ENCODE measurements around the gene CTNNA3.

The CTNNA3 gene

DNA sequence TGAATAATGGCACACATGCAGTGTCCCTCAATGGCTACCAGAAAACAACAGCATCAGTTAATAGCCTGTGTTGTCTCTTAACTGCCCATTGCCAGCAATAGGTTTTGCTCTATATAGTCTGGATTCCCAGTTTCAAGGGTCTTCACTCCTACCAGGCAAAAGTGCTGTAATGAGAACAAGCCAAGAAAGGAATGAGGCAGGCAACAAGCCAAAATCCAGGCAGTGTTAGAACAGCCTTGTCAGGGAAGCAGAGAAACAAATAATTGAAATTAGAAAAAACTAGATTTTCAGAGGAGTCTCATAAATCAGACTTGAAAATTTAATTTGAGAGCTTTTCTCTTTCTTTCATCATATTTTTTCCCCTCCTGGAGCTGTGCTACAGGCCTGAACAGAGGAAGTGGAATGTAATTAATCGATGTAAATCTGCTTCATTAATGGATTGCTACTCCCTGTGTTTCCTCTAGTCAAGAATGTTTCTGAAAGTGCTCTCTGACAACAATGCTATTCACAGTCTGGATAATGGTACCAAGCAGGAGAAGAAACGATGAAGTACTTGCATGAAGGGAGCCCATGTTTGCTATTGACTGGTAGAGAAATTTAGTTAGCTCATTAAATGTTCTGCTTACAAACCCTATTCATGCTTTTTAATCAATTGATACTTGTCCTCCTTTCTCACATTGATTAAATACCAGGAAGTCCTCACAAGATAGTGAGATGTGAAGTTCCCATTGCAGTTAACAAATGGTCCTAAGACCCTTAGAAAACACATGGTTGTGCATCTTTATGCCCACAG is 972.2 kb downstream of the CTNNA3 start:
- H3K4me3 ChIP-seq (ENCODE audit: low read depth, low read length): no peak overlapping the region
- no peak overlapping the region for H3K9ac ChIP-seq (ENCODE audit: low read length)
- H3K36me3 ChIP-seq (ENCODE audit: control insufficient read depth, insufficient read depth, low read length): no peaks in the 10 kb centered on the region
- H3K4me1 ChIP-seq (ENCODE audit: control insufficient read depth, insufficient read depth, low read length): no peaks in the 10 kb centered on the region
- no peak overlapping the region for H3K27ac ChIP-seq (ENCODE audit: low read depth, low read length)
- no peaks in the 10 kb centered on the region for H3K27me3 ChIP-seq (ENCODE audit: control insufficient read depth, insufficient read depth, low read length)
- no peaks in the 10 kb centered on the region for H3K9me3 ChIP-seq (ENCODE audit: control insufficient read depth, insufficient read depth, low read depth, low read length)

- H3K4me3 ChIP-seq (ENCODE audit: low read depth, low read length): no peak overlapping the region
- H3K4me1 ChIP-seq (ENCODE audit: control insufficient read depth, insufficient read depth, low read length): no peaks in the 10 kb centered on the region
- no peaks in the 10 kb centered on the region for H3K9me3 ChIP-seq (ENCODE audit: control insufficient read depth, insufficient read depth, low read depth, low read length)
- no peaks in the 10 kb centered on the region for H3K27me3 ChIP-seq (ENCODE audit: control insufficient read depth, insufficient read depth, low read length)
- no peaks in the 10 kb centered on the region for H3K36me3 ChIP-seq (ENCODE audit: control insufficient read depth, insufficient read depth, low read length)
- no peak overlapping the region for H3K9ac ChIP-seq (ENCODE audit: low read length)
- H3K27ac ChIP-seq (ENCODE audit: low read depth, low read length): no peak overlapping the region
These were observed 976.5 kb downstream of the CTNNA3 start for GRCh38 chr10:66719483-66719882.

DNA sequence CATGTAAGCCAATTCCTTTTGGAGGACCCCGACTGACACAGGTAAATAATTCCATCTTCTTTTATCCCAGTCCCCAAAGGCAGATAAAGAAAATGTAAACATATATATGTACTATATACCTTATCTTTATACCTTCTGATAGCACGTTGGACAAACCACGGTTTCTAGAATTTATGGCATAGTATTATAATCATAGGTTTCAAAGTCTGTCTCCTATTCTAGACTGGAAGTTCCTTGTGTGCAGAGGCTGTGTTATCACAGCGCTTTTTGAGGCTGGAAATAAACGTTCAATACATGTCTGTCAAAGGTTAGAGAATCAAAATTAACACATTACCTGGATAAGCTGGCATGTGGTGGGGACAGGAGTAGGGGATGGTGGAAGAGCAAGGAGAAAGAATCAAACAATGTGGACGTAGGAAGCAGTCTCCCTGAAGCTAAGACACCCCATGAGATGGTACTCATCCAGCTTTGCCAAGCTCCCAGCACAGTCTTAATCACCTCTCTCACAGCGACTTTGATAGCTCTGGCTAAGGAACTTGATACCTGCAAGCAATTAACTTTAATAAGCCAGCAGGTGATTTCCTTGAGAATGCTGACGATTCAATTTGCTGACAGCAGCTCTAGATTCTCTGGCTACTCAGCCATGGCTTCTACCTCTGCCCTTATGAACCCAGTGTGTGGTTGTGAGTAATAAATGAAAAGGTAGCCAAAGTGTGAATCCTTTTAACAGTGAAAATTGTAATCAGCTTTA is 978.6 kb downstream of the CTNNA3 start:
- no peak overlapping the region for H3K27ac ChIP-seq (ENCODE audit: low read depth, low read length)
- H3K4me1 ChIP-seq (ENCODE audit: control insufficient read depth, insufficient read depth, low read length): no peaks in the 10 kb centered on the region
- no peak overlapping the region for H3K9ac ChIP-seq (ENCODE audit: low read length)
- no peaks in the 10 kb centered on the region for H3K9me3 ChIP-seq (ENCODE audit: control insufficient read depth, insufficient read depth, low read depth, low read length)
- no peak overlapping the region for H3K4me3 ChIP-seq (ENCODE audit: low read depth, low read length)
- no peaks in the 10 kb centered on the region for H3K27me3 ChIP-seq (ENCODE audit: control insufficient read depth, insufficient read depth, low read length)
- H3K36me3 ChIP-seq (ENCODE audit: control insufficient read depth, insufficient read depth, low read length): no peaks in the 10 kb centered on the region

GRCh38 chr10:66714741-66715140 is 981.3 kb downstream of the CTNNA3 start:
- no peaks in the 10 kb centered on the region for H3K9me3 ChIP-seq (ENCODE audit: control insufficient read depth, insufficient read depth, low read depth, low read length)
- no peaks in the 10 kb centered on the region for H3K27me3 ChIP-seq (ENCODE audit: control insufficient read depth, insufficient read depth, low read length)
- no peak overlapping the region for H3K27ac ChIP-seq (ENCODE audit: low read depth, low read length)
- H3K9ac ChIP-seq (ENCODE audit: low read length): no peak overlapping the region
- H3K36me3 ChIP-seq (ENCODE audit: control insufficient read depth, insufficient read depth, low read length): no peaks in the 10 kb centered on the region
- no peaks in the 10 kb centered on the region for H3K4me1 ChIP-seq (ENCODE audit: control insufficient read depth, insufficient read depth, low read length)
- H3K4me3 ChIP-seq (ENCODE audit: low read depth, low read length): no peak overlapping the region

- no peak overlapping the region for H3K9ac ChIP-seq (ENCODE audit: low read length)
- H3K9me3 ChIP-seq (ENCODE audit: control insufficient read depth, insufficient read depth, low read depth, low read length): no peaks in the 10 kb centered on the region
- no peaks in the 10 kb centered on the region for H3K27me3 ChIP-seq (ENCODE audit: control insufficient read depth, insufficient read depth, low read length)
- no peaks in the 10 kb centered on the region for H3K4me1 ChIP-seq (ENCODE audit: control insufficient read depth, insufficient read depth, low read length)
- no peak overlapping the region for H3K4me3 ChIP-seq (ENCODE audit: low read depth, low read length)
- H3K27ac ChIP-seq (ENCODE audit: low read depth, low read length): no peak overlapping the region
- no peaks in the 10 kb centered on the region for H3K36me3 ChIP-seq (ENCODE audit: control insufficient read depth, insufficient read depth, low read length)
These were observed 982.6 kb downstream of the CTNNA3 start for GRCh38 chr10:66713387-66713786.

DNA sequence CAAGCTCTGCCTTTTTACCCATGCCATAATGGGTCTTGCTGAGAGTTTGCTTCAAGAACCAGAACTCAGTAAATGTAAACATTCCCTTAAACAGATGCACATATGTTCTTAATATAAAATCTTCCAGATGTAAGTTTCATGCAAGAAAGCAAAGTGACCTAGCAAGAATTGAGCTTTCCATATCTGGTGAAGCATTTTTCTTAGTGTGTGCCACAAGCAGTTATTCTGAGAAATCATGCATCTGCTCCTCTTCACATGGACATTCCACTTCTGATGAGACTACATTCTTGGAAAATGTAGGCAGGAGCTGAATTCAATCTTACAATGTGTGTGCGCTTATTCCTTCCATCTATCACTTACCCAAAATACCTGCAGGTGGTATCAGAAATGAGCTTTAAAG is 997.9 kb downstream of the CTNNA3 start:
- Histone ChIP-seq H3K9me3 (ENCODE audit: control insufficient read depth, insufficient read depth, low read depth, low read length) (no peaks in the 10 kb centered on the region), H3K36me3 (ENCODE audit: control insufficient read depth, insufficient read depth, low read length) (no peaks in the 10 kb centered on the region), H3K4me1 (ENCODE audit: control insufficient read depth, insufficient read depth, low read length) (no peaks in the 10 kb centered on the region), H3K4me3 (ENCODE audit: low read depth, low read length) (no peak overlapping the region), H3K9ac (ENCODE audit: low read length) (no peak overlapping the region), H3K27ac (ENCODE audit: low read depth, low read length) (no peak overlapping the region), H3K27me3 (ENCODE audit: control insufficient read depth, insufficient read depth, low read length) (no peaks in the 10 kb centered on the region)

GRCh38 chr10:66695046-66695445 is 1000.9 kb downstream of the CTNNA3 start:
- no peaks in the 10 kb centered on the region for H3K27me3 ChIP-seq (ENCODE audit: control insufficient read depth, insufficient read depth, low read length)
- H3K36me3 ChIP-seq (ENCODE audit: control insufficient read depth, insufficient read depth, low read length): no peaks in the 10 kb centered on the region
- no peak overlapping the region for H3K9ac ChIP-seq (ENCODE audit: low read length)
- no peaks in the 10 kb centered on the region for H3K4me1 ChIP-seq (ENCODE audit: control insufficient read depth, insufficient read depth, low read length)
- H3K4me3 ChIP-seq (ENCODE audit: low read depth, low read length): no peak overlapping the region
- H3K9me3 ChIP-seq (ENCODE audit: control insufficient read depth, insufficient read depth, low read depth, low read length): 0 out of 2 replicates have a peak, but pooled peaks cover 2% of the 10 kb centered on the region
- no peak overlapping the region for H3K27ac ChIP-seq (ENCODE audit: low read depth, low read length)

DNA sequence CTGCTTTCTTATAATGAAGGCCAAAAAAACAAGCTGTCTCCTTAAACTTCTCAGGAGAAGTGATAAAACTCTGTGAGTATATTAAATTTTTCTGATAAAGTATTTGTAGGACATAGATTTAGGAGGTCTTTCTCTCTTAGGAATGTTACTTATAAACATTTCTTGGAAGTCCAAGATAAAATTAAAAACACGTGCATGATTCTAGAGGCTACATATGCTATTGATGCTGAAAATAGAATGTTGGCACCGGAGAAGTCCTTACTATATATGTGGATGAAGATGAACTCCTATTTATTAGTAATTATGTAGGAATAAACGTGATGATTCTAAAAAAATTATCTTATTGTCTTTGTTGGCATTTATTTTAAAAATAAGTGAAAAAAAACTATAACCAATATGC is 1011.4 kb downstream of the CTNNA3 start:
- Histone ChIP-seq H3K4me3 (ENCODE audit: low read depth, low read length) (no peak overlapping the region), H3K9me3 (ENCODE audit: control insufficient read depth, insufficient read depth, low read depth, low read length) (no peaks in the 10 kb centered on the region), H3K36me3 (ENCODE audit: control insufficient read depth, insufficient read depth, low read length) (no peaks in the 10 kb centered on the region), H3K9ac (ENCODE audit: low read length) (no peak overlapping the region), H3K4me1 (ENCODE audit: control insufficient read depth, insufficient read depth, low read length) (no peaks in the 10 kb centered on the region), H3K27me3 (ENCODE audit: control insufficient read depth, insufficient read depth, low read length) (no peaks in the 10 kb centered on the region), H3K27ac (ENCODE audit: low read depth, low read length) (no peak overlapping the region)

DNA sequence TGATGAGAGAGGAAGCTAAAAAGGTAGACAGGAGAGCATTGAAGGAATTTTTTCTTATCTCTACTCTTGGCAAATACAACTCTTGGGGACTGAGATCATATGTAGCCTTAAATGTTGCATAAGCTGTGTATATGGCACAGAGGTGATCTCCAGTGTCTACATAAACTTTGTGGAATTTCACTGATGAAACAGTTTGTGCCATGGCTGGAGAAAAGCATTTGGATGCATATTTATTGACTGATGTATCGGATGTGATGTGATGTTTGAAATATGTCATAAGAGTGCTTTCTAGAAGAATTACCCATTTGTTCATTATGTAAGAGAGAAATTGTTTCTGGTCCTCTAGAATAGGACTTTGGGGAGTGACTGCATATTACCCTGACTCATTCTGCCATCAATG is 1015.1 kb downstream of the CTNNA3 start:
- H3K4me3 ChIP-seq (ENCODE audit: low read depth, low read length): no peak overlapping the region
- no peak overlapping the region for H3K27ac ChIP-seq (ENCODE audit: low read depth, low read length)
- H3K27me3 ChIP-seq (ENCODE audit: control insufficient read depth, insufficient read depth, low read length): no peaks in the 10 kb centered on the region
- H3K36me3 ChIP-seq (ENCODE audit: control insufficient read depth, insufficient read depth, low read length): no peaks in the 10 kb centered on the region
- no peak overlapping the region for H3K9ac ChIP-seq (ENCODE audit: low read length)
- H3K9me3 ChIP-seq (ENCODE audit: control insufficient read depth, insufficient read depth, low read depth, low read length): no peaks in the 10 kb centered on the region
- no peaks in the 10 kb centered on the region for H3K4me1 ChIP-seq (ENCODE audit: control insufficient read depth, insufficient read depth, low read length)

DNA sequence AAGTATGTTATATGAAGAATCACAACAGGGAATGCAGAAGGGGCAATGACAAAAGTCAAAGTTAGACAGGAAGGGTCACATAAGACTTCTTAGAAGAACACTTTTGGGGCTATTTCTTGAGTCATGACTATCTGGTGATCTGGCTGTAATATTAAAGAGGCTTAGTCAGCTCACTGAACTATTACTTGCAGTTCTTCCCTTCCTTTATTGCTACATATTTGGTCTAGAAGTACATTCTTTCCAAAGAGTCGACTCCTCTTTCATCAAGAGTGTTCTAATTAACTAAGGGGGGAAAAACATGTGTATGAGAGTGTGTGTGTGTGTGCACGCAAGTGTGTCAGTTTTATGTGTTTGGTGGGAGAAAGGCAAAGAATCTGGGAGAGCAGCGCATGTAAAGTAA is 1017.5 kb downstream of the CTNNA3 start:
- H3K9me3 ChIP-seq (ENCODE audit: control insufficient read depth, insufficient read depth, low read depth, low read length): no peaks in the 10 kb centered on the region

GRCh38 chr10:66673071-66673470 is 1022.9 kb downstream of the CTNNA3 start:
- H3K9ac ChIP-seq (ENCODE audit: low read length): no peak overlapping the region
- no peaks in the 10 kb centered on the region for H3K4me1 ChIP-seq (ENCODE audit: control insufficient read depth, insufficient read depth, low read length)
- no peaks in the 10 kb centered on the region for H3K36me3 ChIP-seq (ENCODE audit: control insufficient read depth, insufficient read depth, low read length)
- no peak overlapping the region for H3K27ac ChIP-seq (ENCODE audit: low read depth, low read length)
- no peaks in the 10 kb centered on the region for H3K9me3 ChIP-seq (ENCODE audit: control insufficient read depth, insufficient read depth, low read depth, low read length)
- H3K27me3 ChIP-seq (ENCODE audit: control insufficient read depth, insufficient read depth, low read length): no peaks in the 10 kb centered on the region
- H3K4me3 ChIP-seq (ENCODE audit: low read depth, low read length): no peak overlapping the region

More for the DNA sequence above, 1017.5 kb downstream of the CTNNA3 start:
- H3K4me3 ChIP-seq (ENCODE audit: low read depth, low read length): no peak overlapping the region
- no peaks in the 10 kb centered on the region for H3K36me3 ChIP-seq (ENCODE audit: control insufficient read depth, insufficient read depth, low read length)
- no peak overlapping the region for H3K27ac ChIP-seq (ENCODE audit: low read depth, low read length)
- no peaks in the 10 kb centered on the region for H3K4me1 ChIP-seq (ENCODE audit: control insufficient read depth, insufficient read depth, low read length)
- no peaks in the 10 kb centered on the region for H3K27me3 ChIP-seq (ENCODE audit: control insufficient read depth, insufficient read depth, low read length)
- no peak overlapping the region for H3K9ac ChIP-seq (ENCODE audit: low read length)

Data from HUES6 (cell line).